Stimulated activated CD8-positive, alpha-beta memory T cell treated with anti-CD3 and anti-CD28 coated beads, Interleukin-2, amount 100 ng/mL, for 48 hours (primary cell): Measurements from ENCODE around the gene TEPSIN.
A peak's percentile ranks its signal among the peaks of the same experiment; 100 is the strongest.

Experiments used
- DNase-seq, 2 donors: peaks; one replicate each; pipeline ENCODE4 v3.0.0-alpha.2; 2020; ENCODE audit warnings: low read depth in 2 of 2

The TEPSIN gene, protein sequence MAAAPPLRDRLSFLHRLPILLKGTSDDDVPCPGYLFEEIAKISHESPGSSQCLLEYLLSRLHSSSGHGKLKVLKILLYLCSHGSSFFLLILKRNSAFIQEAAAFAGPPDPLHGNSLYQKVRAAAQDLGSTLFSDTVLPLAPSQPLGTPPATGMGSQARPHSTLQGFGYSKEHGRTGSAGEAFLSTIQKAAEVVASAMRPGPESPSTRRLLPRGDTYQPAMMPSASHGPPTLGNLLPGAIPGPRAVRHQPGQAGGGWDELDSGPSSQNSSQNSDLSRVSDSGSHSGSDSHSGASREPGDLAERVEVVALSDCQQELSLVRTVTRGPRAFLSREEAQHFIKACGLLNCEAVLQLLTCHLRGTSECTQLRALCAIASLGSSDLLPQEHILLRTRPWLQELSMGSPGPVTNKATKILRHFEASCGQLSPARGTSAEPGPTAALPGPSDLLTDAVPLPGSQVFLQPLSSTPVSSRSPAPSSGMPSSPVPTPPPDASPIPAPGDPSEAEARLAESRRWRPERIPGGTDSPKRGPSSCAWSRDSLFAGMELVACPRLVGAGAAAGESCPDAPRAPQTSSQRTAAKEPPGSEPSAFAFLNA

DNA sequence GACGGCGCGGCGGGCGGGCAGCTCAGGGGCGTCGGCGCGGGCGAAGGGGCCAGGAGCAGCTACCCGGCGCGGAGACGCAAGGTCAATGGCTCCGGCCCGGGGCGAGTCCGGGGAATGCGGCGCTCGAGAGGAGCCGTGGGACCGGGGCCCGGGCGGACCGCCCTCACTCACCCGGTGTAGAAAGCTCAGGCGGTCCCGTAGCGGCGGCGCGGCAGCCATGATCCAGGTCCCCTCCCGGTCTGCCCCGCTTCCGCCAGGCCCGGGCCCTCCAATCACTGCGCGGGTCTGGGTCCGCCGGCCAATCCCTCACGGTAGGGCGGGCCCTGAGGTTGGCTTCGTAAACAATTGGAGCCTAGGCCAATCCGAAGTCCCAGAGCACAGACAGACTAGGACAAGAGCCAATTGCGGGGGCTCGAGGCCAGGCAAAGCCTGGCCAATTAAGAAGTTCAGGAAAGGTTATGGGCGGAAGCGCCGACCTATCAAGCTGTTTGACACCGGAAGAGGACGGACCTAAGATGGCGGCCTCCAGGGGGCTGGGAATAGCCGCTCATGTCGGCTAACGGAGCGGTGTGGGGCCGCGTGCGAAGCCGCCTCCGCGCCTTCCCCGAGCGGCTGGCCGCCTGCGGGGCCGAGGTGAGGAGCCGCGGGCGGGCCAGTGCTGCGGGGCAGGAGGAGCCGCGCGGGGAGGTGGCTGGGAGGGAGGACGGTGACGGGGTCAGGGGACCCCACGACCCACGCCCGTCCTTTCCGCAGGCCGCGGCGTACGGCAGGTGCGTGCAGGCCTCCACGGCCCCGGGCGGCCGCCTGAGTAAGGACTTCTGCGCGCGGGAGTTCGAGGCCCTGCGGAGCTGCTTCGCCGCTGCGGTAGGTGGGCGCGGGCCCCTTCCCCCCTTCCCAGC is at the start of gene TEPSIN, which contains the start of gene NDUFAF8:
TSS of gene TEPSIN (minus strand) at position 241 of the 899 bp plus-strand sequence. CDS start at position 219, 22 bp downstream.
TSS of gene NDUFAF8 (plus strand) at position 504 of the 899 bp plus-strand sequence. CDS start at position 550, 46 bp downstream.
- DNase-seq: peak; percentile 86 to 90

DNA sequence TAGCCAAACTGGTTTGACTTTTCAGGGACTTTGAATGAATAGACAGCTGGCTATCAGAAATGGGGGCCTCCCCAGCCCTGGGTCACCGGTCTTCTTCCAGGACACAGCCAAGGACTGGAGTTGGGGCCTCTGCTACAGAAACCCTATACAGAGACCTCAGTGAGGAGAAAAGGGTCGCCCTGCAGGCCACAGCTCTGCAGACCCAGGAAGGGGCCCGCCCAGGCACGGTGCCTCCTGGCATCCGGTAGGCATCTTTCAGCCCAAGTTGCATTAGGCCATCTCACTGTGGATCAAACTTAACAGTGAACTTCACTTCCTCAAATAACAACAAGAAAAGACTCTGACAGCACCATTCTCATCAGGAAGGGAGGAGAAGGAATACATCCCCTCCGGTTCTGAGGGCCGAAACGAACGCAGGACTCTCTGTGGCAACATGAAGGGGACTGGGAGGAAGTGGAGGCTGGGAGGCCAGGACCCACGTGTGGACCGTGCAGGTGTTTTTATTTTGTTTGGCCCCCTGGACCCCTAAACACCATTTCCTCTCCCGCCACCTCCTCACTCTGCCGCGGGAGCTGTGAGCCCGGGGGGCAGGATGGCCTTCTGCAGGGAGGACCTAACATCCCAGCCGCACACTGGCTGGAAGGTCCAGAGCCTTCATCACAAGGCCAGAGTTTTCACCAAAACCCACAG is 49.0 kb upstream of the TEPSIN start:
- no peak for DNase-seq

DNA sequence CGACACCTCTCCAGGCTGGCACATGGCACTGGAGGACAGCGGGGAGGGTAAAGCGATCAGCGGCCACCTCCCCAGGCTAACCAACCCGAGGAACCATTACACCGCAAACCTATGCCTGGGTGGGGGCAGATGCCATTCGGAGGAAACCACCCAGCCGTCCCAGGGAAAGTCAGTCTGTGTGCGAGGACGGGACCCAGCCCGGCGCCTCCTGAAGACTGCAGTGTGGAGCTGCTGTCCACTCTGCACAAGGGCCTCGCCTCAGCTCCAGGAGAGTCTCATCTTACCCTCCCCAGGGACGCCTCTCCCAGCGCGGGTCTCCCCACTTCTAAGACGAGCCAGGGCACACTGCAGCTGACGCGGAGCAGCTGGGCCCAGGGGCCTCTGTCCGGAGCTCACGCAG is 48.3 kb upstream of the TEPSIN start:
- no peak for DNase-seq

DNA sequence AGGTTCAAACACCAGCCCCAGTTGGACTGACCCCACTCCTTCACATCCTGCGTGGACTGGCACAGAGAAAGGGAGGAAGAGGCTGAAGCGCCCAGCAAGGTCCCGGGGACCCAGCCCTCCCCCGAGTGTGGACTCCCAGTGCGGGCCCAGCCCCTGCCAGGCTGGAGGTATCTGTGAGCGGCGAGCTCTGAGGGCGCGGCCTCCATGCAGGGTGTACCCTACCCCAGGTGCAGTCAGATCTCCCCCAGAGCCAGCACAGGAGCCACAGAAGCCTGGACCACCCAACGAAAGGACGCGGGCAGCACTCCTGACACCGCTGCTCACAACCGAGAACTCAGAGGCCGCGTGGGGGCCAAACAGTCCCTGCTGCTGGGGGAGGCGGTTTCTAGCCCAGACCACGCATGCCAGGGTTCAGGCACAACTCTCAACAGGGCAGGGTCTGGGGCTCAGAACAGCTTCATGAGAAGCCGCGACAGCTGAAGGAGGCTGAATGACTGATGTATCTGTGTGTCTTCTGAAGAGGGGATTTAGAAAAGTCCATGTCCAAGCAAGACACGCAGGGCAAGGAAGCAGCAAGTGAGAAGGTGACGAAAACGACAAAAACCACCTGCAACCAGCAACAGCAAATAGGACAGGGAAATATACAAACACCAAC is 47.8 kb upstream of the TEPSIN start:
- no peak for DNase-seq

DNA sequence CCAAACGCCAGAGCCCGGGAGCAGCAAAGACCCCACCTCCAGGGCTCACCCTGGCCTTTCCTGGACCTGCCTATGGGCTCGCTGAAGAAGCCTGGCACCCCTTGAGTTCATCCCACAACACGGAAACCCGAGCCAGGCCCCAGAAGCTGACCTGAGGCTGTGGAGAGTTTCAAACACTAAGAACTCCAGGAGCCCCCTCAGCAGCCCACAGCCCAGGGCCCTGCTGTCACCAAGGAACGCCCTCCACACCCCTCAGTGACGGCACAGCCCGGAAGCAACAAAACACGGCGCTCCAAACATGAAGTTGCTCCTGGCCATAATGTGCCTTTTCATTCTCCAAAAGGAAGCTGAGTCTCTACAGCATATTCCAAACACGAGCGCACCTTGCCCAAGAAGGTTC is 47.0 kb upstream of the TEPSIN start:
- DNase-seq: no peak

DNA sequence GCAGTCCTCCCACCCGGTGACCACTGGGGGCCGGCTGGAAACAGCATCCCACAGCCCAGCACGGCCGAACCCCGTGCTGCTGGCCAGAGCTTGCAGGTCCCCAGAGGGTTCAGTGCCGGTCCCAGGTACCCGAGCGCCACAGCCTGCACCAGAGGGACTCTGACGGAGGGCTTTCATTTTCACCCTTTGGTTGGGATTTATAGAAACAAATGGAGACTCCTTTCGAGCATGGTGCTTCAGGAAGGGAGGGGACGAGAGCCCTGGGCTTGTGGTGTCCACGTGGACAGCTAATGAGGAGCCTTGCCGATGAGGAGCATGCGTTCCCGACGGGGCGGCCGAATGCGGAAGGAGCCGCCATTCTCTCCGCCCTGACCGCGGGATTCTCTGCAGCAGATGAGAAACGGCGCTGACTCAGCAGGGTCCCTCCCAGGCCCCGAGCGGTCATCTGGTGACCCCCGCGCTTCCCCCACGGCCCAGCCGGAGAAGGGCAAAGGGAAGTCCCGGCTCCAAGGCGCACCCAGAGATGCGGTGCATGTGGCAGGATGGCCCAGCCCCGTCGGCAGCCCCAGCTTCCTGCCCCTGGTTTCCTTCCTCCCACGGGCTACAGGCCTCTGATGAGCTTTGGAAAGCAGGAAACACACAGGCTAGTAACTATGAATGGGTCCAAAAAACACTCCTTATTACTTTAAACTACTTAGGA is 46.5 kb upstream of the TEPSIN start:
- peak; percentile 48 to 63 for DNase-seq

DNA sequence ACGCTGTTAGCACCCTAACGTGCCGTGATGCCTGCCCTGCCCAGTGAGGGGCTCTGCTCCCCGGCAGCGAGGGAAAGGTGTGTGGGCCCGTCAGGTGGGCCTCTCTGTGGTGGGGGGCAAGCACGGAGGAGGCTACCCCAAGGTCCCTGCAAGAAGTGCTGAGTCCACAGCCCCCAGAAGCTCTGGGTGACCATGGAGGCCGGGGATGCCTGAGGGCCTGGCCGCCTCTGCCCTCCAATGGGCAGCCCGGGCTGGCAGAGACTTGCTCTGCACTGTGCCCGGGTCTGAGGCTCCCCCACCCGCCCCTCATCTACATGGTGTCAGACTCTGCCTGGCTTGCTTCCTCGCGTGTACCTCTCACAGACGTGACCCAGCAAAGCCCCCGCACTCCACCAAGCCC is 44.0 kb upstream of the TEPSIN start:
- DNase-seq: no peak

DNA sequence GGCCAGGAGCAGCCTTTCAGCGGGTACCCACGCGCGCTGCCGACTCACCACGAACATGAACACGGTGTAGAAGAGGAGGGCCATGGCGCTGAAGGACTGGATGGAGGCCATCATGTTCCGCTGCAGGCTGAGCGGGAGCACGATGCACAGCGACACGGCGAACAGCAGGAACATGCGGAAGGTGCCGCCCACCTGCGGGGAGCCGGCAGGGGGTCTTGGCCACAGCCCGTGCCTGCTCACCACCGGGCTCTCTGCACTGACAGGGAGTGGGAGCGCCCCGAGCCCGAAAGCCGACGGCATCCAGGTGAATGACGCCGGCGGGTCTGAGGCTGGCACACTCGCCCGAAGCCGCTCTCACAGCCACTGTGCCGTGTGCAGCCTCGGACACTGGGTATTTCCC is 43.3 kb upstream of the TEPSIN start:
- DNase-seq: no peak

DNA sequence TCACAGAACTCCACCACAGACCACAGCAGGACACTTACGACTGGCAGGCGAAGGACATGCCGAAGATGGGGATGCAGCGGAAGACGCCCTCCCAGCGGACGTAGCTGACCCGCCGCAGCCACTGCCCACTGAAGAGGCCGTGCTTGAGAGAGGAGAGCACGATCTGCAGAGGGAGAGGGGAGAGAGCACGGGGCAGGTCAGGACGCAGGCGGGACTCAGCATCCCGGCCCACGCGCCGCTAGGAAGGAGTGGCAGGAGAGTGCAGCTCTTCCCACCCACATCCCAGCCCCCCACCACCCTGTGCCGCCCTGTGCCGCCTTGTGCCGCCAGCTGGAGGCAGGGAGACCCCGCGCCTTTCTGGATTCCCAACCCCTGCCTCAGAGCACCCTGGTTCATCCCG is 41.7 kb upstream of the TEPSIN start:
- DNase-seq: no peak

DNA sequence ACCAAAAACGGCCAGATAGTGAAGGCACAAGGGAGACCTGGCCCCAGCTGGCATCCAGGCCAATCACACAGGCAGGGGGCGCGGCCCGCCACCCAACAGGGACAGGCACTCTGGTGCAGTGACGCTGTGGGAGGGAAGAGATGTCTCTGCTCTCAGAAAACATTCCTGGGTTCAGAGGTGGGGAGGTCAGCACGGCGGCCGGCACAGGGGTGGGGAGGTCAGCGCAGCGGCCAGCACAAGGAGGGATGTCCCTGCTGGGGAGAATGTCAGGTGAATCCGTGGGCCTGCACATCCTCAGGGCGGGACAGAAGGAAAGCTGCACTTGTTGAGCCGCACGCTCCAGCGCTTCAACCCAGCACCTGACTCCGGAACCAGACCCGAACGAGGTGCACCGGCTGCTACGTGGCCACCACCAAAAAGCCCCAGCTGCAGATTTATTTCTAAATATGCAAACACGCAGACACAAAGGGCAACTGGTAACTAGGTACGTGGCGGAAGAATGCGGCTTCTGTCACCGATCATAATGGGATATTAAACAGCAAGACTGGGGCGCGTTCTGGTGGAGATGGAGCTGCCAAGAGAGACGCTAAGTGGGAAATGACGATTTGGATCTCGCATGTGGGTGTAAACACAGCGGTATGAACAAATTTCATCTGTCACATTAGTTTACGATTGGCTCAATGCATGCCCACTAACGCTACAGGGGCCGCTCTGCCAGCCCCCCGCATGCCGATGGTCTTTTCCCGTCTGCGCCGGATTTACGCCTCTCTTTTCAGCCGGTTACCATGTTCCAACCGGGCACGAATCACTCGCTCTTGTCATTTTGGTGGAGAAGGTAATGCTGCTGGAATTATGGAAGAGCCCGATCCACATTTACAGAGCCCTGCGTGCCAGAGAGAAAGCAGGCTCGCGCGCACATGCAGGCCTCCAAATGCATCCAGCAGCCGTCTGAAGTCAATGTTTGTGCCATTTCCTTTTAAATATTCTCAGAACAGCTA is 40.7 kb upstream of the TEPSIN start:
- DNase-seq: no peak

DNA sequence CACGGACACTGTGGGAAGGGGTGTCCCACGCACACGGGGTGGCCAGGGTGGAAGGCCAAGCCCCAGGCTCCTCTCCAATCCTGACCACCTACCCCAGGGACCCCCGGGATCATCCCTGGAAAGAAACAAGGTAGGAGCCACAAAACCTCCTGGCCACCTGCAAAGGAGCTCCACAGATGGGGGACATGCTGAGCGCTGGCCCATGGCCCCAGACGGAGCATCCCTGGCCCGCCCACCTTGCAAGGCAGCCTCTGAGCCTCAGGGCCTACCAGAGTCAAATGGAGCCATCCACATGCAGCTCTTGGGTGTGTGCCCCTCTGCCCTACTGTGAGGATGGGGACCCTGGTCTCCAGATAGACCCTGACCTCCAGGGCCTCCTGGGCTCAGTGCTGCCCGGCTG is 40.0 kb upstream of the TEPSIN start:
- DNase-seq: no peak

DNA sequence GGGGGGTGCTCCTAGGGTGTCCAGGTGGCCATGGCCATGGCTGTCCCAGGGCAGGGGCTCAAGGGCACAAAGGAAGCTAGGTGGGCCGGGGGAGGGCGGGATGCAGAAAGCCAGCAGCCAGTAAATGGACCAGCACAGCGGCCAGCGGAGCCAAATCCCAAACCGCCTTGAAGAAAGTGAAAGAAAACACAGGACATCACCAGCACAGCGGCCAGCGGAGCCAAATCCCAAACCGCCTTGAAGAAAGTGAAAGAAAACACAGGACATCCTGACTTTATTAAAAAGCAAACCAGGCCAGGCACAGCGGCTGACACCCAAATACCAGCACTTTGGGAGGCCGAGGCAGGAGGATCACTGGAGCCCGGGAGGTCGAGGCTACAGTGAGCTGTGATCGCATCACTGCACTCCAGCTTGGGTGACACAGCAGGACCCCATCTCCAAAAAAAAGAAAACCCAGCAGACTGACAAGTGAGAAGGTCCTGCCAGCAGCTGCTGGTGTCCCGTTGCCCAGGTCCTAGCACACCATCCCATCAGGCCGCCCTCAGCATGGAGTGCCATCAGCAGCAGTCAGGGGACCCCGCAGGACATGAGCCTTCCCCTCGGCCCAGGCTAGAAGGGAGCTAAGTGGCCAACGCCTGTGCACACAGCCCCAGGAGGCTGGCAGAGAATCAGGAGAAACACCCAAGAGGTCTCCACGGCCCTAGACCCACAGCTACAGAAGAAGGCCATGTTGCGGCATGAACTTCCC is 39.3 kb upstream of the TEPSIN start:
- no peak for DNase-seq

DNA sequence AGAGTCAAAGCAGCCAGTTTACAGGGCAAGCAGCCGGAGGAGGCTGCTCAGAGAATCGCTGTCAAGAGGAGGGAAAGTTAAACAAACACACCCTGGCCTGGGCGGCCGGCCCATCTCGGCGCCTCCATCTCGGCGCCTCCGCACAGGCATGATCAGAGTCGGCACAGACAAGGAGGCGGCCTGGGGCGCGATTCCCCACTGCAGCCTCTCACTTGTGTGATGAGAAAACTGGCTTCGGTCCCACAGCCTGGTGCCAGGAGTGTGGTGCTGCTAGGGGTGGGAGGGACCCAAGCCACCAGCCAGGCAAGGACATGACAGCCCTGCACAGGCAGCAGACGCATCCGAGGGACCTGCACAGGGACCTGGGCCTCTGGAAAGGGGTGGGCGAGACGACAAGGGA is 38.6 kb upstream of the TEPSIN start:
- no peak for DNase-seq

DNA sequence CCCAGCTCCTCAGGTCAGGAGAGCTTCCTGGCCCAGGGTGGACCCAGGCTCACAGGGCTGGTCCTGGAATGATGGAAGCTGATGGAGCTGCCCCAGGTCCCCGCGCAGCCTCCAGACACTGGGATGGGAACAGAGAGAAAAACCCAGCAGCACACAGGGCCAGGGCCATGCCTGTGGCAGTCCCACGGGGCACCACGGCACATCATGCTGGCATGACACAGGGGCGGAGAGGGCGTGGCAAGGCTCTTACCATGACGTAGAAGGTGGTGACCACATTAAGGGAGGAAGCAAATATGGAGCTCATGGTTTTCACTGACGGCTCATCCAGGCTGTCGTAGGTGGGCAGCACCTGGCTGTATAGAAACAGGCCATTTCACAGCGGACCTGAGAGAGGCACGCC is 37.9 kb upstream of the TEPSIN start:
- no peak for DNase-seq

DNA sequence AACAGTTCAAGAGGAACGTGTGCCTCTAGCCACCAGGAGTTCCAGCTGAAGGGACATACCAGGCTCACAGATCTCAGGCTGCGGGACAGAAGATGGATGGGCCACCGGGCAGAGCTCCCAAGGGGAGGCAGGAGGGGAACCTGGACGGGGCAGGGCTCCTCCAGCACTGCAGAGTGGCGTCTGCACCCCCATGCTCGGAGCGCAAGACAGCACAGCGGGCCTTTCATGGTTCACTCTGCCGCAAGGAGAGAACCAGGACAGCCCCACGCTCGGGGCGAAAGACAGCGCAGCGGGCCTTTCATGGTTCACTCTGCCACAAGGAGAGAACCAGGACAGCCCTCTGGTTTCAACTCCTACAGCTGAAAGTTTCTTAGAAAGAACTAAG is 35.6 kb upstream of the TEPSIN start:
- no peak for DNase-seq

DNA sequence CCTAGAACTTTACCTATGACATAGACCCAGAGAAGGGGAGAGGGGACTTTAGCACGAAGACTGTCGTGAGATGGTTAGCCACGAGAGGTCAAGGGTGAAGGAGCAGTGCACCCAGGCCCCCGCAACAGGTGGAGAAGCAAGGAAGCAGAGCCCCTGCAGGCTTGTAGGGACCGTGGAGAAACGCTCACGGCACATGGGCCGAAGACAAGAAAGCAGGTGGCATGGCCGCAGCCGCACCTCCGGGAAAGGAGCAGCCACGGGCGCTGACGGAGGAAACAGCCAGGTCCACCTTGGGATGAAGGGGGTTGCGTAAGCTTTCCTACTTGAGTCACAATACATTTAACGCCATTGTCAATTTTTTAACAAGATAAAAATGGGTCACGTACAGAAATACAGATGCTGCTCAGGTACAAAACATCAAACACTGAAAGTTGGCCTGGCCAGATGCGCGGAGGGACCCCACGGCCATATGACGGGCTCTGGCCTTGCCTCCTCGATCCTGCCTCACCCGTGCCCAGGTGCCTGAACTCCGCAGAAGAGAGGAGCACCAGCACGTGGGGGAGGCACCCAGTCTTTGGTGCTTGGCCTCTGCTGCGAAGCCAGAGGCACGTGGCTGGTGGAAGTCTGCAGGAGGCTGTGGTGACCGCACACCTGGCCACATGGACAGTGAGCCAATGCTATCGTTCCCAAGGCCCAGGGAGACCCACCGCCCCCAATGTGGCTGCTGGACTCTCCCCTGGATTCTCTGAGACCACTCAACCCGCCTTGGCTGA is 35.0 kb upstream of the TEPSIN start:
- DNase-seq: no peak

DNA sequence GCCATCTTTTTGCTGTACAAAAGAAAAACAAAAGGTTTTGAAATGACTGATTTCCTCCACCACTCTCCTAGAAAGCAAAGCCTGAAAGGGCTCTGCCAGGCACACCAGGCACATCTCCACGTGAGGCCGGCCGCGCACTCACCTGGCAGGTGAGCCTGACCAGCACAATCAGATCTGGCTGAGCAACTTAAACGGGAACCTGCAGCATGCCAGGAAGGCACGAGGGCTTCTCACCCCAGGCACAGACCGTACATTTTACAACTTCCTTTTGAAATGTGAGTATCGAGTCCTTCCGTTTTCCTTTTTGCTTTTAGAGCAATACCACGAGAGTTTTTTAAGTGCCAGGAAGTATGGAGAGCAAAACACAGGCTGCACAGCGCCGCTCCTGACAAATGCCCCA is 33.8 kb upstream of the TEPSIN start:
- DNase-seq: no peak

DNA sequence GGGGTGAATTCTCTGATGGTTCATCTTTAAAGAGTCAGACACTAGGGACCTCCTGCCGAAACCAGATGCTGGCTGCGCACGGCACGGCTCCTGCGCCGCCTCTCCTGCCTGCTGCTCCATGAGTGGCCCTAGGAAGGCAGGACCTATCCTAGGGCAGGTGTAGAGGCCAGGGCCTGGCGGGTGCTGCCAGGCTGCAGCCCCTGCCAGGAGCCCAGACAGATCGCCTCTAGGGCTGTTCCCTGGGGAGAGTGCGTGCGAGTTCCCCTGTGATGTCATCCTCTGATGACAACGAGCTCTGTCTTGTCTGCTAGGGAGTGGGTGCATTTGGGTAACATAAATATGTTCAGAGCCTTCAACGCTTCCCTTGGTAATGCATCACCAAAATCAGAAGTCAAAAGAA is 32.4 kb upstream of the TEPSIN start:
- DNase-seq: no peak
